Body of pancreas (tissue), 4 donors: ENCODE measurements around the gene ADCY3. TPM values are rescaled to one million over a fixed set of nuclear protein-coding genes. Genes with fewer than 3 reads are reported as not detected.

Experiments
- ATAC-seq: fragments of 150-250 bp; one replicate; pipeline ENCODE4 v1.9.1; 2016
- DNase-seq, 4 donors: peaks; one replicate each; pipeline ENCODE4 v3.0.0-alpha.2; 2019
- H3K27ac ChIP-seq, 4 donors: fragments of 200-600 bp; sonication (generic); 1 replicate in 3 of 4; 2 replicates in 1 of 4; pipeline versions ENCODE4 v1.5.1 to v1.6.1; 2016 to 2019; ENCODE audit warnings: mild to moderate bottlenecking in 1 of 4, mixed read lengths in 1 of 4, moderate library complexity in 1 of 4
- H3K27me3 ChIP-seq, 2 donors: fragments of 200-600 bp; sonication (generic); one replicate each; pipeline ENCODE4 v1.6.0; 2016; ENCODE audit warnings: mild to moderate bottlenecking in 1 of 2
- H3K36me3 ChIP-seq, 2 donors: fragments of 200-600 bp; sonication (generic); replicated peaks in 1 of 2; 2 replicates each; pipeline ENCODE4 v1.5.1; 2016; ENCODE audit warnings: low read depth in 2 of 2; ENCODE audit not compliant: insufficient read depth in 1 of 2
- H3K4me1 ChIP-seq: fragments of 200-600 bp; sonication (generic); one replicate; pipeline ENCODE4 v1.6.0; 2016
- H3K4me3 ChIP-seq, 2 donors: fragments of 200-600 bp; sonication (generic); 1 replicate in 1 of 2; 2 replicates in 1 of 2; pipeline ENCODE4 v1.5.1; 2016 to 2019
- H3K9me3 ChIP-seq, 3 donors: fragments of 200-600 bp; sonication (generic); 1 replicate in 2 of 3; 2 replicates in 1 of 3; pipeline ENCODE4 v1.5.1; 2016
- POLR2A ChIP-seq, 3 donors: fragments of 450-650 bp; IDR thresholded peaks; one replicate each; pipeline ENCODE4 v1.6.1; 2016; ENCODE audit warnings: antibody characterized with exemption in 3 of 3, mild to moderate bottlenecking in 2 of 3
- WGBS, 2 donors: methylation state at CpG; one replicate each; pipeline ENCODE4 v1.1.5; 2017; 5-methylcytosine and 5-hydroxymethylcytosine counted together
- intact Hi-C: fragments of 100-400 bp; cut with DNase I; formaldehyde crosslinking; loops from one replicate; pipeline ENCODE4 v1.15.1; 2023
- total RNA-seq, 2 donors: library from RNA; depleted of rRNA; stranded (reverse); fragments of >200 nt; gene quantifications; one replicate each; pipeline ENCODE4 v1.1.0, GENCODE V29; 2016
- TF ChIP-seq, protein P1 (sequence below), 7 experiments: fragments of 450-650 bp in 4 of 7; fragments of 200-600 bp in 3 of 7; sonication (generic) in 3 of 7; IDR thresholded peaks; one replicate each; pipeline ENCODE4 v1.5.1; 2016 to 2019; ENCODE audit warnings: antibody characterized with exemption in 7 of 7

ADCY3 gene
- total RNA-seq, 2 donors from 2014 or later: 17.1 to 63.9 TPM

GRCh38 chr2:24842081-24843050, 77.7 kb downstream of the ADCY3 start:
- H3K36me3 ChIP-seq: no peaks in the 10 kb centered on the region
- H3K4me1 ChIP-seq: no peaks in the 10 kb centered on the region
- intact Hi-C loops: no loop called here
- no peak overlapping the region for H3K27ac ChIP-seq
- no peaks in the 10 kb centered on the region for H3K27me3 ChIP-seq
- ATAC-seq (no peak), DNase-seq (no peak)
- TF ChIP-seq, protein P1, sequence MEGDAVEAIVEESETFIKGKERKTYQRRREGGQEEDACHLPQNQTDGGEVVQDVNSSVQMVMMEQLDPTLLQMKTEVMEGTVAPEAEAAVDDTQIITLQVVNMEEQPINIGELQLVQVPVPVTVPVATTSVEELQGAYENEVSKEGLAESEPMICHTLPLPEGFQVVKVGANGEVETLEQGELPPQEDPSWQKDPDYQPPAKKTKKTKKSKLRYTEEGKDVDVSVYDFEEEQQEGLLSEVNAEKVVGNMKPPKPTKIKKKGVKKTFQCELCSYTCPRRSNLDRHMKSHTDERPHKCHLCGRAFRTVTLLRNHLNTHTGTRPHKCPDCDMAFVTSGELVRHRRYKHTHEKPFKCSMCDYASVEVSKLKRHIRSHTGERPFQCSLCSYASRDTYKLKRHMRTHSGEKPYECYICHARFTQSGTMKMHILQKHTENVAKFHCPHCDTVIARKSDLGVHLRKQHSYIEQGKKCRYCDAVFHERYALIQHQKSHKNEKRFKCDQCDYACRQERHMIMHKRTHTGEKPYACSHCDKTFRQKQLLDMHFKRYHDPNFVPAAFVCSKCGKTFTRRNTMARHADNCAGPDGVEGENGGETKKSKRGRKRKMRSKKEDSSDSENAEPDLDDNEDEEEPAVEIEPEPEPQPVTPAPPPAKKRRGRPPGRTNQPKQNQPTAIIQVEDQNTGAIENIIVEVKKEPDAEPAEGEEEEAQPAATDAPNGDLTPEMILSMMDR (IDR thresholded peaks at IDR 0.05): no peak
- no peak for TF ChIP-seq POLR2A (IDR thresholded peaks at IDR 0.05)
- WGBS, 2 donors: 86 to 90% methylated on average over 27 to 39 of the region's 39 CpGs
- H3K4me3 ChIP-seq: no peak overlapping the region
- no peaks in the 10 kb centered on the region for H3K9me3 ChIP-seq

DNA sequence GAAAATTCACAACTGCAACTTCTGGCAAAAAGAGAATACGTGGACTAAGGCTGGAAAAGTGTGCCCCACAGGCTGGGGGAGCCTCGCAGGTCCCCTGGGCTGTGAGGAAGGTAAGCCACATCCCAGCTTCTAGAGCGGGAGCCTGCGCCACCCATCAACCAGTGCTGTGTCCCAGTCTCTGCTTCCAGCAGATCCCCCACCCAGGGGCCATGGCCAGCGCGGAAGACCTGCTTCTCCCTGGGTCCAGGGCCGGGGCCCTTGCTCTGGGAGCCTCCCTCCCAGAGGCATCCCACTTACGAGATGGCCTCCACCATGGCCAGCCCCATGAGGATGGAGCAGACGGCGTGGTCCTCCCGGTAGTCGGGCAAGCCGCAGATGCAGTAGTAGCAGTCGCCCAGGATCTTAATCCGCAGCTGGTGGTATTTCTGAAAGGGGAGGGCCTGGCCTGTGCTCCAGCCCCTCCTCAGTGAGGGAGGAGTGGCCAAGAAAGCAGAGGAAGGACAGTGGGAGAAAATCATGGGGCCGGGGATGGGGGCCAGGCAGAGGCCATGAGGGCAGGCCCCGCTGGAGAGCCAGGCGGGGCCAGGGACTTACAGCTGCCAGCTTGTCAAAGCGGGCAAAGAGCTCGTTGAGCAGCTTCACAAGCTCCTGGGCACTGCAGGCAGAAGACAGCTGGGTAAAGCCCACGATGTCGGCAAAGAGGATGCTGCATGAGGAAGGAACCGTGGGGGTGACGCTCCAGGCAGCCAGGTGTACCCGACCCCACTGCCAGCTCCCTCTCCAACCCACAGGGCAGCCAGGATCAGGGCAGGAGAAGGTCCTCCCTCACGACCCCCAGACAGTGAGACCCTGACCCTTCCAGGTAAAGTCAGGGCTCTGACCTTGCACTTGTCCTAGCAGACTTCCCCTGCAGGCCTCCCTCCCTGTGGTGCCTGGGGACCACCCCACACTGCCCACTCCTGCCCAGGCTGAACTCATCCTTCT, 78.8 kb downstream of the ADCY3 start:
- WGBS, 2 donors: 83 to 86% methylated on average over 19 to 26 of the region's 26 CpGs
- Histone ChIP-seq H3K4me3 (no peak overlapping the region), H3K27ac (no peak overlapping the region), H3K36me3 (no peaks in the 10 kb centered on the region), H3K27me3 (no peaks in the 10 kb centered on the region), H3K4me1 (no peaks in the 10 kb centered on the region), H3K9me3 (no peaks in the 10 kb centered on the region)
- no peak for ATAC-seq
- intact Hi-C loops: no loop called here
- TF ChIP-seq, protein P1 (IDR thresholded peaks at IDR 0.05): no peak
- no peak for TF ChIP-seq POLR2A (IDR thresholded peaks at IDR 0.05)
- no peak for DNase-seq

DNA sequence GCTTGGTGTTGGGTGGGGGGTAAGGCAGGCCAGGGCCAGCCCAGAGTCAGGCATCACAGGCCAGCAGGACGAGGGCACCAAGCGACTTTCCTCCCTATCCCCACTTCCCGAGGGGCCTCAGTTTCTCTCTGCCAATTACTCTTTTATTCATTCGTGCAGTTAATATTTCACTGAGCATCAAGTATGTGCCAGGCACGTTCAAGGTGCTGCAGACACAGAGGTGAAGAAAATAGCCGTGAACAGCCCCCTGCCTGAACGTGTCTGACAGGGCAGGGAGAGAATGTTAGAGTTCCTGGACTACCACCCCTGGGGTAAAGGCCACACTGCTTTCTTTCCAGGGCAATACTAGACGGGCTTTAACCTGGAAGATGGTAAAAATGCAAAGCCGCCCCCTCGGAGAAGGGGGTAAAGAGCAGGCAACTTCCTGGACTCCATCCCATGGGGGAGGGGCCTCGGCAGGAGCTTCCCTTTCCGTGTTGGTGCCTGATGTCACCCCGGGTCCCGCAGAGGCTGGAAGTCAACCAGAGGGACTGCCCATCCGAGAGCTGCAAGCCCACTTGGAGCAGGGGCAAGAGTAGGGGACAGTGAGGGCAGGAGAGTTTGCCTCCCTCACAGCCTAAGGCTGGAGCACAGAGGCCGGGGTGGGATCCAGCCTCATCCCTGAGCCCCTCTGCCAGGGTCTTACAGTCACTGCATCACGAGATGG, 79.7 kb downstream of the ADCY3 start:
- H3K27me3 ChIP-seq: no peaks in the 10 kb centered on the region
- TF ChIP-seq POLR2A (IDR thresholded peaks at IDR 0.05): no peak
- TF ChIP-seq, protein P1 (IDR thresholded peaks at IDR 0.05): no peak
- no peaks in the 10 kb centered on the region for H3K36me3 ChIP-seq
- H3K4me1 ChIP-seq: no peaks in the 10 kb centered on the region
- H3K4me3 ChIP-seq: no peak overlapping the region
- no peak for DNase-seq
- no peak overlapping the region for H3K27ac ChIP-seq
- H3K9me3 ChIP-seq: no peaks in the 10 kb centered on the region
- ATAC-seq: no peak
- WGBS, 2 donors: 70 to 78% methylated on average over 11 to 16 of the region's 17 CpGs
- intact Hi-C loops: no loop called here

DNA sequence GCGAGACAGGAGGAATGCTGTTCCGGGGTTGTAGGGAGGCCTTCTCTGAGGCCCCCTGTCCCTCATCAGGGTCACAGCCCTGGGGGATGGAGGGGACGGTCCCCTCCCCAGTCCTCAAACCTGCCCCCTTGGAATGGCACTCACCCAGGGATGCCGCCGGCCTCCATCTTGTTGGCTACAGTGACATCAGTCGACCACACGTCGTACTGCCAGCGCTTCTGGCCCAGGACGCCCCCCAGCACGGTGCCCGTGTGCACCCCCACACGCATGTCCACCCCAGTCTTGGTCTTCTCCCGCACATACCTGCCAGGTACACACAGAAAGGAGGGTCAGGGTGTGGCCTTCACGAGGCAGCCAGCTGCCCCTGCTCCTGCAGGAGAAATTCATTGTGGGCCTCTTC, 80.3 kb downstream of the ADCY3 start:
- DNase-seq (no peak), ATAC-seq (no peak)
- Histone ChIP-seq H3K9me3 (no peaks in the 10 kb centered on the region), H3K27ac (no peak overlapping the region), H3K4me1 (no peaks in the 10 kb centered on the region), H3K4me3 (no peak overlapping the region), H3K27me3 (no peaks in the 10 kb centered on the region), H3K36me3 (no peaks in the 10 kb centered on the region)
- TF ChIP-seq, protein P1 (IDR thresholded peaks at IDR 0.05): no peak
- no peak for TF ChIP-seq POLR2A (IDR thresholded peaks at IDR 0.05)
- WGBS, 2 donors: 80 to 84% methylated on average over 14 of the region's 15 CpGs
- intact Hi-C loops: no loop called here
